Brain pericyte (primary cell): ENCODE results near the gene RMND1.
"Not testable (repeated sequence)": the region's sequence is repeated elsewhere in the genome, so short reads cannot be mapped to it uniquely, and the experiment has no call there.

ENCODE experiments used
- DNase-seq: peaks from one replicate; pipeline ENCODE4 v3.0.0-alpha.2; 2012; ENCODE audit warnings: low read depth, low spot score

The RMND1 gene

DNA sequence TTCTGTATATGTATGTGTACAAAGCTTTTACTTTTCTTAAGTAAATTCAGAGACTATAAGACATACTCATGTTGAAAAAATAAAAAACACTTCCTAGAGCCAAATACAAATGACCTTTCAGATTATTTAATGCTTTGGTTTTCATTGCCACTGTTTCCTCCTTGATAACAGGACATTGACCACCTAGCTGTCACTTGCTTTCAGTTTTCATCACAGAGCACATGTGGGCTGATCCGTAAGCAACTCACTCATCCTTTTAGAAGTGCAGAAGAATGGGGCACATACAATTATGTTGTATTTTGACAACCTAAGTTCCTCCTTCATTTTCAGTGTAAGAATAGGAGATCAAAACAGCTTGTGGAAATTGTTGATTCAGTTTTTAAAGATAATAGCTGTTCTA is 66.7 kb downstream of the RMND1 start:
- DNase-seq: no peak

GRCh38 chr6:151384151-151384550 is 67.8 kb downstream of the RMND1 start:
- no peak for DNase-seq

- DNase-seq: not testable (repeated sequence)
These were observed 69.3 kb downstream of the RMND1 start for GRCh38 chr6:151382631-151383030.

- DNase-seq: no peak
These were observed 70.2 kb downstream of the RMND1 start for GRCh38 chr6:151381722-151382121.

DNA sequence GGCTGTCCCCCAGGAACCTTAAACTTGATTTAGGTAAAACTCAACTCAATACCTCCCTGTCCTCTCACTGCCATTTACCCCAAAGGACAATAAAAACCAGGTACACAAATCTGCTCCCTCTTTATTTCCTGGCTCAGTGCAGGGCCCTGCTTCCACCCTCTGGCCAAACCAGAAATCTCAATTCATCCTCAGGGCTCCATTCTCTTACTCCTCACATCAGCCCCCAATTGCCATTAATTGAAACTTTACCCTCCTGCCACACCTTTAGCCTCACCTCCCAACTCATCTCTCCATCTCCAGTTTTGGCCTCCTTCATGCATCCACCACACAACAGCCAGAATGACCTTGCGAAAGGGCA is 71.1 kb downstream of the RMND1 start:
- no peak for DNase-seq

DNA sequence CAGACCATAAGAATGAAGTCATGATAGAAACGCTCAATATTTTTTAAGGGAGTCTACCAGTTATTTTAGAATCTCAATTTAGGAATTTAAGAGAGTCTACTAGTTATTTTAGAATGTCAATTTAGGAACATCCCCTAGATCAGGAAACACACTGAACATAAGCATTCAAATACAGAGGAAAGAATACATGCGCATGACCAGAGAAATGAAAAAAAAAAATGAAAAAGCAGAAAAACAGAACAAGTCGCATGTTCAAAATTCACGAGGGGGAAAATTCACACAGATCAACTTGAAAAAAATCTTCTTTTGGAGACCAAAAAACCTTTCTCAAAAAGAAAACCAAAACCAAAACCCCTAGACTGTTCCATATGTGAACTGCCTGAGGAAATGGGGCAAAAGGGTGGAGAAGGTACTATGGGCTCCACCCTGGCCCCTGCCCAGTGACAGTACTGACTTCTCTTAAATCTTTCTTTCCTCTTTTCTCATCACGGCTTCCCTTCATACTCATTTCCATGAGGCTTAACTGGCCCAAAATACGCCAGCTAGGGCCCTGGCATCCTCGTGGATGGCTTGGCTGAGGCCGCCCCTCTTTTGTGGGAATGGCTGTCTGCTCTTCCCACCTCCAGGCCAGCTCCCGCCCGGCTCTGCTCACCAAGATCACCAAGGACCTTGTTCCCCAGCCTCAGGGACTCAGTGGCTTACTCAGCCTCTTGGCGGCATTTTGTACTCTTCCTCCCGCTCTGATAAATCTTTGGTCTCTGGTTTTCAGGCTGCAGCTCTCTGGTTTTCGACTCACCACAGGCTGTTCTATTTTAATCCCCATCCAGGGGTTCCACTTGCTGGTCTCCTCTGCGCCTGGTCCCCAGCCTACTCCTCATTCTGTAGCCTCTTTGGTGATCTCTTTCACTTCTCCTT is 71.7 kb downstream of the RMND1 start:
- no peak for DNase-seq

GRCh38 chr6:151377095-151377494 is 74.8 kb downstream of the RMND1 start:
- no peak for DNase-seq

DNA sequence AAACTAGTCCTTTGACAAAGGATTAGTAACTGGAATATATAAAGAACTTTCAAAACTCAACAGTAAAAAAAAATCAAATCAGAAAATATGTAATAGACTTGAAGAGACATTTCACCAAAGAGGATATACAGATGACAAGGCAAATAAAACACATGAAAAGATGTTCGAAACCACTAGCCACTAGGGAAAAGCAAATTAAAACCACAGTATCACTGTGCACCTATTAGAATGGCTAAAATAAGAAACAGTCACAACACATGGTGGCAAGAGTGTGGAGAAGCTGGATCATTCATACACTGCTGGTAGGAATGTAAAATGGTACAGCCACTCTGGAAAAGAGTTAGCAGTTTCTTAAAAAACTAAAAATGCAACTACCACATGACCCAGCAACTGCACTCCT is 75.5 kb downstream of the RMND1 start:
- no peak for DNase-seq

DNA sequence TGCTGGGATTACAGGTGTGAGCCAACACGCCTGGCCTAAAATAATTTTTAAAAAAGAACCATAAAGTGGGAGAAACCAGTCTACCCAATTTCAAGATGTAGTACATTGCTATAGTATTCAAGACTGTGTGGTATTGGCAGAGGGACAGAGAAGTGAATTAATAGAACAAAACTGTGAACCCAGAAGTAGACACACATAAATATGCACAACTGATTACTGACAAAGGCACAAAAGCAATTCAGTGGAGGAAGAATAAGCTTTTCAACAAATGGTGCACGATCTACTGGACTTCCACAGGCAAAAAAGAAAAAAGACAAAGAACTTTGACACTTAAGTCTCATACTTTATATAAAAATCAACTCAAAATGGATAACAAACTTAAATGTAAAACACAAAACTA is 76.1 kb downstream of the RMND1 start:
- DNase-seq: no peak

DNA sequence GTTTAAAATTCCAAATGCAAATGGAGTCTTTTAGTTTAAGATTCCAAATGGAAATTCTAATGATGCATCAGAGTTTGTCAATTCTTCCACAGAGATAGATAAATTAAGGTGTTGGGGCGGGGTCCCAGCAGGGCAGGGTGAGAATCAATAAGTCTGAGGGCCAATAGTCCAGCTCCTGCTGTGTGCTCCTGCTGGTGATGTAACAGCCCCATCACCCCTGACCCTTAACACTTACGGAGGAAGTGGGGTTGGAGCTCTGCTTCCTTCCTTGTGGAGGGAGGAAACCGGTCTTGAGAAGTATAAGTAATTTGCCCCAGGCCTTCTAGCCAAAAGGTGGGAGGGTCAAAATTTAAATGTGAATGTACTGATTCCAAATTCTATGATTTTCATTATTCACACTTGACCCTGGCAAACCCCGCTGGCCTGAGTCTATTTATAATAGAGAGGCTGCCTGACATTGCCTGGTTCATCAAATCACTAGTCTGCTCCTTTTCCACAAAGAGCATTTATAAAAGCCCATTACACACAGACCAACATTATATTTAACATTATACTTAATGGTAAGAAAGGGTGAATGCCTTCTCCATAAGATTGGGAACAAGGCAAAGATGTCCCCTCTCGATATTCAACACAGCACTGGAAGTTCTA is 77.8 kb downstream of the RMND1 start:
- no peak for DNase-seq

GRCh38 chr6:151372164-151372563 is 79.8 kb downstream of the RMND1 start:
- no peak for DNase-seq

DNA sequence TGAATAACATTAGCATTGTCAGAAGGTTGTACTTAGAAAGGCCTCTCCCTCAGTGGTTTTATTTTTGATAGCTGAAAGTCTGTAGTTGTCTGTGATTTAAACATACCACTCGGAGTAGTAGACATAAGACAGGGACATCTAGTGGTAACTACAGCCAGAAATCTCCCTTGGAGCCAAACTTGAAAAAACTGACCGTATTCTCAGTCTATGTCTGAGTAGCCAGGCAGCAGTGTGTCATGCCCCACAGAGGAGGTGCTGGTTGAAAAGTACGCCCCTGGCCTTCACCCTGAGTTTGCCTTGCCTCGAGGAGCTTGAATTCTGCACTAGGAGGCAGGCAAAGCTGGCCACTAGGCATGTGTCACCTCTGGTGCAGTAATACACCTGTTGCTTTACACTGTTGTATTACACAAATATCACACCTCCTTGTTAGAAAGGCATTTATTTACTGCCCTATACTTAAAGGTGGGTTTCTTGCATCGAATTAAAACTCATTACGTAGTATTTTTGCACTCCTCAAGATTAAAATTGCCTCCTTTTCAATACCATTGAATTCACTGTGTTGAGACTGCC is 81.3 kb downstream of the RMND1 start:
- no peak for DNase-seq

DNA sequence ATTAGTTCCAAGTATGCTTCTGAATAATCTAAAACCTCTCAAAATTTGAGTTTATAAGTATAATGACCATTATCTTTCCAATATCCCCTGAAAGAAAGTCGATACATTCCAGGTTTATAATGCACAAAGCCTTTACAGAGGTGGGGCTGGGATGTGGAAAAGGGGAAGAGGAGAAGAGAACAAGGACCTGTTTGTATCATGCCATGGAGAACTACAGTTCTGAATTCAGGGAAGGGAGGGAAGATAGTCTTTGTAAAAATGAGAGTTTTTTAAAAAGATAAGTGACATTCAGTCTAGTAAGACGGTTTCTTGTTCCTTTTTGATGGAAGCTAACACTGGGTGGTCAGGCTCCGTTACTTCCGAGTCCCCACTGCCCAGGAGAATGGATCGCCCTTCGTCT is 86.7 kb downstream of the RMND1 start:
- no peak for DNase-seq

GRCh38 chr6:151359486-151359885 is 92.4 kb downstream of the RMND1 start:
- DNase-seq: no peak

- DNase-seq: no peak
These were observed 93.5 kb downstream of the RMND1 start for GRCh38 chr6:151358475-151358874.

- DNase-seq: no peak
These were observed 94.0 kb downstream of the RMND1 start for GRCh38 chr6:151357758-151358436.

GRCh38 chr6:151356983-151357382 is 94.9 kb downstream of the RMND1 start:
- DNase-seq: not testable (repeated sequence)
